Transverse colon (tissue), 4 donors: ENCODE results near the gene GOLGA3. TPM values are rescaled to one million over a fixed set of nuclear protein-coding genes. Genes with fewer than 3 reads are reported as not detected.

Experiments used
- DNase-seq: peaks from one replicate; pipeline ENCODE4 v3.0.0-alpha.2; 2019
- H3K27ac ChIP-seq, 4 donors: fragments of 200-600 bp; sonication (generic); 2 replicates each; pipeline ENCODE4 v1.5.1; 2016 to 2018; ENCODE audit warnings: inconsistent platforms in 4 of 4
- H3K27me3 ChIP-seq: fragments of 200-600 bp; sonication (generic); 2 replicates; pipeline ENCODE4 v1.5.1; 2017; ENCODE audit warnings: inconsistent platforms
- H3K36me3 ChIP-seq, 4 donors: fragments of 200-600 bp; sonication (generic); 2 replicates each; pipeline ENCODE4 v1.5.1; 2017 to 2019; ENCODE audit warnings: inconsistent platforms in 4 of 4
- H3K4me1 ChIP-seq, 4 donors: fragments of 200-600 bp; sonication (generic); 2 replicates each; pipeline ENCODE4 v1.5.1; 2017 to 2020; ENCODE audit warnings: inconsistent platforms in 4 of 4
- H3K4me3 ChIP-seq, 4 donors: fragments of 200-600 bp; sonication (generic); 1 replicate in 1 of 4; 2 replicates in 3 of 4; pipeline versions ENCODE4 v1.5.1 to v1.6.1; 2017 to 2019; ENCODE audit warnings: inconsistent platforms in 4 of 4
- H3K9me3 ChIP-seq, 2 donors: fragments of 200-600 bp; sonication (generic); 2 replicates each; pipeline ENCODE4 v1.5.1; 2017 to 2019; ENCODE audit warnings: inconsistent platforms in 2 of 2
- CTCF ChIP-seq, 5 experiments: fragments of 200-600 bp in 3 of 5; fragments of 450-650 bp in 2 of 5; sonication (generic) in 3 of 5; IDR thresholded peaks; 1 replicate in 2 of 5; 2 replicates in 3 of 5; pipeline ENCODE4 v1.5.1; 2016 to 2017; ENCODE audit warnings: antibody characterized with exemption in 5 of 5, inconsistent platforms in 3 of 5, mild to moderate bottlenecking in 2 of 5, moderate library complexity in 1 of 5
- EP300 ChIP-seq: sonication (generic); formaldehyde crosslinking; IDR thresholded peaks from one replicate; pipeline ENCODE4 v1.6.1; 2017; ENCODE audit warnings: antibody characterized with exemption, low read depth
- POLR2A ChIP-seq: fragments of 450-650 bp; IDR thresholded peaks from one replicate; pipeline ENCODE4 v1.6.1; 2016; ENCODE audit warnings: antibody characterized with exemption, mild to moderate bottlenecking, moderate library complexity
- POLR2AphosphoS5 ChIP-seq, 3 donors: sonication (generic); formaldehyde crosslinking; IDR thresholded peaks; one replicate each; pipeline ENCODE4 v1.6.1; 2016; ENCODE audit warnings: antibody characterized with exemption in 3 of 3
- WGBS, 2 donors: methylation state at CpG; one replicate each; pipeline ENCODE4 v1.1.5; 2018; ENCODE audit warnings: low coverage in 1 of 2; 5-methylcytosine and 5-hydroxymethylcytosine counted together
- in situ Hi-C, 4 donors: fragments of 200-750 bp; cut with MboI; loops; one replicate each; pipeline versions ENCODE4 v1.15.0 to v1.15.1; 2017; ENCODE audit warnings: low sequenced_read_pairs in 3 of 4, low pct_ligation_motif_present in 1 of 4, low pct_unique_long_range_greater_than_20kb in 1 of 4
- intact Hi-C: fragments of 100-400 bp; cut with DNase I; formaldehyde crosslinking; loops from one replicate; pipeline ENCODE4 v1.15.1; 2023; ENCODE audit warnings: low total_unique reads
- total RNA-seq, 4 donors: library from RNA; depleted of rRNA; stranded (reverse); fragments of >200 nt; gene quantifications; one replicate each; pipeline ENCODE4 v1.1.0, GENCODE V29; 2016

The GOLGA3 gene
- total RNA-seq, 4 donors from 2014 or later, result 90.9 to 113 (median 99.9) TPM

GRCh38 chr12:132834181-132834711 is 5.6 kb upstream of the GOLGA3 start:
- Histone ChIP-seq H3K27me3 (no peaks in the 10 kb centered on the region), H3K9me3 (no peaks in the 10 kb centered on the region), H3K4me3 (no peak overlapping the region), H3K27ac (no peak overlapping the region), H3K4me1 (peaks cover 7 to 19% (median 16%) of the 10 kb centered on the region in 4 donors), H3K36me3 (no peaks in the 10 kb centered on the region)
- TF ChIP-seq POLR2AphosphoS5 (IDR thresholded peaks at IDR 0.05), result no peak
- no peak for TF ChIP-seq POLR2A
- TF ChIP-seq CTCF (IDR thresholded peaks at IDR 0.05), result no peak
- TF ChIP-seq EP300, result no peak
- no peak for DNase-seq
- WGBS, 2 donors, result 73 to 78% methylated on average over 4 to 5 of the region's 5 CpGs
- in situ Hi-C loops (no loop called here), intact Hi-C loops (no loop called here)

GRCh38 chr12:132833341-132833740 is 4.7 kb upstream of the GOLGA3 start:
- Histone ChIP-seq H3K36me3 (no peaks in the 10 kb centered on the region), H3K4me3 (no peak overlapping the region), H3K9me3 (no peaks in the 10 kb centered on the region), H3K27ac (no peak overlapping the region), H3K4me1 (peaks cover 4 to 17% (median 13%) of the 10 kb centered on the region in 4 donors), H3K27me3 (no peaks in the 10 kb centered on the region)
- DNase-seq, result no peak
- 87 to 100% methylated on average over 1 to 8 of the region's 8 CpGs for WGBS, 2 donors
- in situ Hi-C loops (no loop called here), intact Hi-C loops (no loop called here)
- TF ChIP-seq POLR2AphosphoS5 (IDR thresholded peaks at IDR 0.05), result no peak
- TF ChIP-seq POLR2A, result no peak
- no peak for TF ChIP-seq CTCF (IDR thresholded peaks at IDR 0.05)
- no peak for TF ChIP-seq EP300

GRCh38 chr12:132831771-132832170 is 3.1 kb upstream of the GOLGA3 start:
- peaks cover 0 to 3% (median 0%) of the 10 kb centered on the region in 4 donors for H3K36me3 ChIP-seq
- 83 to 94% methylated on average over 4 to 11 of the region's 11 CpGs for WGBS, 2 donors
- intact Hi-C loops (no loop called here), in situ Hi-C loops (no loop called here)
- H3K9me3 ChIP-seq, result no peaks in the 10 kb centered on the region
- no peak overlapping the region for H3K4me3 ChIP-seq
- H3K27ac ChIP-seq, result no peak overlapping the region
- TF ChIP-seq CTCF (IDR thresholded peaks at IDR 0.05), result no peak
- TF ChIP-seq POLR2AphosphoS5 (IDR thresholded peaks at IDR 0.05), result no peak
- TF ChIP-seq POLR2A, result no peak
- H3K4me1 ChIP-seq, result peaks cover 14 to 18% (median 14%) of the 10 kb centered on the region in 4 donors
- no peaks in the 10 kb centered on the region for H3K27me3 ChIP-seq
- DNase-seq, result no peak

GRCh38 chr12:132827763-132828703 is 636 bp downstream of the GOLGA3 start:
- peak; percentile 77 for DNase-seq
- in situ Hi-C loops, result no loop called here
- H3K4me3 ChIP-seq, result peak overlapping the region; percentile 53 to 95 (median 74)
- intact Hi-C loops, result loop anchor here (10.0 kb wide), 1 partner anchor 623 kb away; no protein-coding TSS in a partner anchor
- TF ChIP-seq POLR2AphosphoS5 (IDR thresholded peaks at IDR 0.05) (peak in 2 of 3 donors; percentile 38 to 41), POLR2A (peak; percentile 64), EP300 (no peak)
- H3K4me1 ChIP-seq, result peaks cover 14 to 36% (median 18%) of the 10 kb centered on the region in 4 donors
- WGBS, 2 donors, result 8 to 41% methylated on average over 4 to 43 of the region's 59 CpGs
- no peaks in the 10 kb centered on the region for H3K9me3 ChIP-seq
- H3K36me3 ChIP-seq, result peaks cover 0 to 12% (median 0%) of the 10 kb centered on the region in 4 donors
- H3K27me3 ChIP-seq, result no peaks in the 10 kb centered on the region
- H3K27ac ChIP-seq, result peak overlapping the region; percentile 94 to 97 (median 96)
